ENCODE results near the gene NPC1L1.

GRCh38 chr7:44467217-44467548, 73.9 kb downstream of the NPC1L1 start:
- TF ChIP-seq CTCF (conservative IDR thresholded peaks at IDR 0.05; ENCODE audit: low read depth, low read length) = no peak
- TF ChIP-seq EZH2phosphoT487 (IDR thresholded peaks at IDR 0.05; ENCODE audit: borderline replicate concordance, low read length) = no peak
